Forelimb muscle (tissue), 1 donor: ENCODE results near the gene ATRNL1. TPM values are rescaled to one million over a fixed set of nuclear protein-coding genes. Genes with fewer than 3 reads are reported as not detected.
"Not testable (repeated sequence)": the region's sequence is repeated elsewhere in the genome, so short reads cannot be mapped to it uniquely, and the experiment has no call there.

ENCODE experiments used
- DNase-seq: peaks from one replicate; pipeline ENCODE4 v3.0.0-alpha.2; 2013; ENCODE audit warnings: low read depth
- polyA plus RNA-seq: library from polyadenylated mRNA; unstranded; fragments of 120-200 nt; gene quantifications from one replicate; pipeline ENCODE4 v1.2.1, GENCODE V29; 2013; ENCODE audit not compliant: insufficient read length

Gene ATRNL1
- polyA plus RNA-seq, 1 donor: 0.71 TPM

GRCh38 chr10:115207276-115207675, 114.1 kb downstream of the ATRNL1 start:
- not testable (repeated sequence) for DNase-seq

DNA sequence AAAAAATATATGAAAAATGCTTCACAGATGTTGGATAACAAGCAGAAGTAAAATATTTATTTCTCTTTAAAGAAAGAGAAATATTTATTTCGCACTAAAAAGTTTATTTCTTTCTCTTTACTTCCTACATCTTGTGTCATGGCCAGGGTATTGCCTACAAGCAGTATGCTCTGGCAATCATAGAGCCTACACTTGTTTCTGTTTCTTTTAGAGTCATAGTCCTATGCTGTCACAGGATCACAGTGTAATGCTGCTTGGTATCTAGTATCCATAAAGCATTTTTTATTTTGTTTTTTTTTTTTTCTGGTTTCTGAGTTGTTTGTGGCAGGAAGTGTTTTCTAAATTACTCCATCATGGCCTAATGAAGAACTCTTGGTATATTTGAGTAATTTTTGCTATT, 116.0 kb downstream of the ATRNL1 start:
- DNase-seq: no peak

DNA sequence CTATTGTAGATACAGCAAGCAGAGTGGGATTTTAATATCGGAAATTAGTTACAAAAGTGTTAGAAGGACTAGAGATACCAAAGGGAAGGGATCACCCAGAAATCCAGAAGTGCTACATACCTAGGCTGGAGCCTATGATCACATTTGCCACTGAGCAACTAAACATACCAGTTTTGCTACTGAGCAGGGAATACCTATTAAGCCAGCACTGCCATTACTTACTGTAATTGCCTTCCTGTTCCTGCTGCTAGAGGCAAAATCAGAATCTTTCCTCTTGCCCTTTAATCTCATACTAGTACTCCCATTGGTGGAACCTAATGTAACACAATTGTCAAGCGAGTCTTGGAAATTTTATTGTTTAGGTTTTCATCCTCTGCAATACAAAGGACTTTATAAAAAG, 121.7 kb downstream of the ATRNL1 start:
- DNase-seq: no peak

DNA sequence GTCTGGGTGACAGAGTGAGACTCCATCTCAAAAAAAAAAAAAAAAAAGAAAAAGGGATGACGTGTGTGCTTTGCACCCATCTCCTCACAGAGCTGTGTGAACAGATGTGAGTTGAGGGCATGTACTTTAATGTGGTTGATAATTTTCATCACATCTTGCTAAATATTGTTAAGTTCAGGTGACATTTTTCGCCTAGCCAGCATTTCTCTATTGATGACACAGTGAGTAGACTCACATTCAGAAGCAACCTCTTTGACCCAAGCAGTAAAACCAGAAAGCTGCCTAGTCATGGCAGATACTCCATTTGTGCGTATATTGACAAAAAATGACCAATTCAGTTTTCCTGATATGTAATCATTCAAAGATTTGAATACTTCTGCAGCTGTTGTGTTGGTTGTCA, 126.0 kb downstream of the ATRNL1 start:
- DNase-seq: no peak

GRCh38 chr10:115222039-115222438, 128.9 kb downstream of the ATRNL1 start:
- no peak for DNase-seq

- no peak for DNase-seq
Measured at GRCh38 chr10:115239761-115240160, 146.6 kb downstream of the ATRNL1 start.

DNA sequence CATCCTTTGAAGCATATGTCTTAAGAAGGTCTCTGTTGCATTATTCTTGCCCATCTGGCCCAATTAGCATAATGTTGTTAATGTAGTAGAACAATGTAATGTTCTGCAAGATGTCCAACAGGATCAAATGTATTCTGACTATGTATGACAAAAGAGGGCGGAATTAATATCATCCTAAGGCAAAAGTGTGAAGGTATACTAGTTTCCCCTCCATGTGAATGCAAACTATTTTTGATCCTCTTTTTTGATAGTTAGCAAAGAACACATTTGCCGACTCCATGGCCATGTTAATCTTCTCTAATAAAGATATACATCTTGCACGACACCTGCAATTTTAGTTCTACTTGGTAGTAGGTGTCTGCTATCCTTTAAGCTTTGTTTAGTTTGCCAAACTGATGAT, 157.6 kb downstream of the ATRNL1 start:
- DNase-seq: no peak

GRCh38 chr10:115253765-115254164, 160.6 kb downstream of the ATRNL1 start:
- not testable (repeated sequence) for DNase-seq

DNA sequence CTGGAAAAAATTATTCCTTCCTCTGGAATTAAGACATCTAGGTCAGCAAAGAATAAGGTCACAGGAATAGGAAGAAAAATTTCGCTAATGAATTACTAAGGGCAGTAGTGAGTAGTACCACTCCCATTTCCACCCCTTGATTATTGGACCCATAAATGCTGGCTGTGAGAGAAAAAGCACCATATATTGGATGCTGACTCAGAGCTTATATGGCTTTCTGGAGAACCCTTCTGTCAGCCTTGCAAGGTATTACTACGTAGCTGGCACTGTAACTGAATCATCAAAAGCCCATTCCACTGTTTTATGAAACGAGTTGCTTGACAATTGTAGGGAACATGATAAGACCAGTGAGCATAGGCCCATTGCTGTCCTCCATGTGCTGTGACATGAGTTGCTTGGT, 179.3 kb downstream of the ATRNL1 start:
- DNase-seq: no peak

DNA sequence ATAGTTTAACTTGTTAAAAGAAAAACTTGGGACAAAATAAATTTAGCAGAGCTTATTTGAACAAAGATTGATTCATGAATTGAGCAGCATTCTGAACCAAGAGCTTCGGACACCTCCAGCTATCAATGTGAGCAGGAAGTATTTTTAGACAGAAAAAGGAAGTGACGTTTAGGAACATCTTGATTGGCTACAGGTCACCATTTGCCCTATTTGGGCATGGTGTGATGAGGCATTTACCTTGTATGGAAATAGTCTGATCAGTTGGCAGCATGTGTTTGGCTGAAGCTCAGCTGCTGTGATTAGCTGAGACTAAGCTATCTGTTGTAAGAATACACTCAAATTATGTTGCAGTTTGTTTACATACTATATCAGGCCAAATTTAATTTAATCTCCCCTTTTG, 185.1 kb downstream of the ATRNL1 start:
- no peak for DNase-seq

GRCh38 chr10:115295213-115295805, 202.1 kb downstream of the ATRNL1 start:
- DNase-seq: no peak

GRCh38 chr10:115300080-115300479, 206.9 kb downstream of the ATRNL1 start:
- DNase-seq: no peak

- not testable (repeated sequence) for DNase-seq
Measured at GRCh38 chr10:115319669-115320068, 226.5 kb downstream of the ATRNL1 start.

DNA sequence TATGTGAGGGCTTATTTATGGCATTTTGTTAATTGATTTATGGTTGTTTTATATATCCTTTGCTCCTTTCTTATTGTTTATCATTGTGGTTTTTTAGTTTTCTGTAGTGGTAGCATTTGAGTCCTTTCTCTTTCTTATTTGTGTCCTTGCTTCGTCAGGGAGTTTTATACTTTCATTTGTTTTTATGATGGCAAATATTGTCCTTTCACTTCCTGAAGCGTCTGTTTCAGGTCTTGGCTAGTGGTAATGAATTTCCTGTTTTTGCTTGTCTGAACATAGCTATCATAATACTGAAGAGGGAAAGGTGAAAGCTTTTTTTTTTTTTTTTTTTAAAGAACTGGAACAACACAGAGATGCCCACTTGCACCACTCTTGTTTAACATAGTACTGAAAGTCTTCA, 228.2 kb downstream of the ATRNL1 start:
- DNase-seq: no peak

DNA sequence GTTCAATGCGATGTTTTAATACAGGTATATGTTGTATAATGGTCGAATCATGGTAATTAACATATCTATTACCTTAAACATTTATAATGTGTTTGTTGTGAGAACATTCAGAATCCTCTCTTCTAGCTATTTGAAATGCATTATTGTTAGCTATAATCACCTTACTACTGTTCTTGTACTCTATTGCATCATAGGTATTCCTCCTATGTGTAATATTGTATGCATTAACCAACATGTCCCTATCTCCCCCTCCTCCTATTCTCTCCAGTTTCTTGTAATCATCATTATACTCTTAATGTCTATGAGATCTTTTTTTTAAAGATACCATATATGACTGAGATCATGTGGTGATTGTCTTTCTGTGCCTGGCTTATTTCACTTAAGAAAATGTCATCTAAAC, 235.2 kb downstream of the ATRNL1 start:
- no peak for DNase-seq

DNA sequence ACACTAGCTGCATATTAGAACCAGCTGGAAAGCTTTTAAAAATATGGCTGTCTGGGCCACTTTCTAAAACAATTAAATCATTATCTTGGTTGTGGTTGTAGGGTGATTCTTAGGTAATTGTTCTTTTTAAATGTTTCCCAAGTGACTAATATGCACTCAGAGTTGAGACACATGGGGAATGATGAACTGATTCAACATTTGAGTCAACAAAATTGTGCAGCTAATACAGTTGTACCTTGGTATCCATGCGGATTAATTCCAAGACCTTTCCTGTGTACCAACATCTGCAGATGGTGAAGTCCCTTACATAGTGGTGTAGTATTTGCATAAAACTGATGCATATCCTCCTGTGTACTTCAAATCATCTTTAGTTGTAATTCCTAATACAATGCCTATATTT, 242.2 kb downstream of the ATRNL1 start:
- no peak for DNase-seq

- peak; percentile 24 for DNase-seq
Measured at GRCh38 chr10:115355162-115355760, 262.1 kb downstream of the ATRNL1 start.

DNA sequence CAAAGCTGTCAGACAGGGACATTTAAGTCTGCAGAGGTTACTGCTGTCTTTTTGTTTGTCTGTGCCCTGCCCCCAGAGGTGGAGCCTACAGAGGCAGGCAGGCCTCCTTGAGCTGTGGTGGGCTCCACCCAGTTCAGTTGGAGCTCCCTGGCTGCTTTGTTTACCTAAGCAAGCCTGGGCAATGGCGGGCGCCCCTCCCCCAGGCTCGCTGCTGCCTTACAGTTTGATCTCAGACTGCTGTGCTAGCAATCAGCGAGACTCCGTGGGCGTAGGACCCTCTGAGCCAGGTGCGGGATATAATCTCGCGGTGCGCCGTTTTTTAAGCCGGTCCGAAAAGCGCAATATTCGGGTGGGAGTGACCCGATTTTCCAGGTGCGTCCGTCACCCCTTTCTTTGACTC, 274.8 kb downstream of the ATRNL1 start:
- not testable (repeated sequence) for DNase-seq

DNA sequence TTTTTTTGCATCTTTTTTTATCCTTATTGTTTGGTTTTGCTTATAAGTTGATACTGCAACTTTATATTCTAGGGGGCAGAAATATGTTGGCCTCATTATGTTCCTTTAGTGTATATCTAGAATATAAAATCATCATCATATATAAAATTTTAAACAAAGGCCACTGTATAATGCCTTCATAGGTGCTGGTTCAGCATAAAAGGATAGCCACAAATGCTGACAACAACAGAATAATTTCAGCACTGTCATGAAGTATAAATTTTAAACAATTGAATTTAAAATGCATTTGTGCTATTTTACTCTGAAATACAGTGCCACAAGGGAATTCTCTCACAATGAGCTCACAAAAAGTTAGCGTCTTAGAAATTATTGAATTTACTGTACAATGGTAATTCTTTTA, 285.9 kb downstream of the ATRNL1 start:
- no peak for DNase-seq

DNA sequence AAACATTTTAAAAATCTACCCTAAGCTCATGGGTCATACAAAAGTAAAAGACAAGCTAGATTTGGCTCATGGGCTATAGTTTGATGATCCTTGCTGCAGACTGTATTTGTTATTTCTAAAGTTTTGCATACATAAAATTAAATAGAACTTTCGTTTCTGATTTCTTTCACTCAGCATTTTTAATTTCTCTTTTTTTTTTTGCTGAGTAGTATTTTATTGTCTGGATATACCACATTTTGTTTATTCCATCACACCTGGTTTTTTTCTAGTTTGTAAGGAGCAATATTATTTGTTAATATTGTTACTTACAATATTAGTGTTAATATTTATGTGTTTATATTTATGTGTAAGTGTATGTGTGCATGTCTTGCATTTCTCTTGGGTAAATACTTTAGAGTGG, 291.5 kb downstream of the ATRNL1 start:
- no peak for DNase-seq

DNA sequence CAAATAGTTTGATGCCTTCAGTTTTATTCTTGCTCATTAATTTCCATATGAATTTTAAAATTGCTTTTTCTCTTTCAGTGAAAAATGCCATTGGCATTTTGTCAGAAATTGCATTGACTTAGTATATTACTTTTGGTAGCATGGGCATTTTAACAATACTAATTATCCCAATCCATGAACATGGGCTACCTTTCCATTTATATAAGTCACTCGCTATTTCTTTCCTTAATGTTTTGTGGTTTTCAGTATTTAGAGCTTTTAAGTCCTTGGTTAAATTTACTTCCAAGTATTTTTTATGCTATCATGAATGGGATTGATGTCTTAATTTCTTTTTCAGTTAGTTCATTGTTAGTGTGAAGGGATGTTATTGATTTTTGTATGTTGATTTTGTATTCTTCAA, 297.4 kb downstream of the ATRNL1 start:
- DNase-seq: no peak

DNA sequence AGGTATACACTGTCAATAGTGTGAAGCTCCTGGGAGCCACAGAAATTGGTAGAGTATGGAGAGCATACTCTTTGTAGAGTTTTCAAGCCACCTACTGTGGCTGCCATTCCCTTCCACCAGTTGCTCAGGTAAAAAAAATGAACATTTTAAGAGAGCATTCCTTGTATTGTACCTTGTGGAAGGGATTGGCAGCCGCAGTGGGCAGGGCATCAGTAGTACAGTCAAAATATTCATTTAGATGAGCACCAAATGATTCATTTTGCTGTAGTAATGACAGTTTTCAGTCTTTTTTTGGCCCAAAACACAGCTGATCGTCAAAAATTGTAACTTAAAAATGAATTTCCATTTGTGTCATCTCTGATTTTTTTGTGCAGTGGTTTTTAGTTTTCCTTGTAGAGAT, 304.9 kb downstream of the ATRNL1 start:
- no peak for DNase-seq

GRCh38 chr10:115402699-115403098, 309.5 kb downstream of the ATRNL1 start:
- DNase-seq: peak; percentile 2

DNA sequence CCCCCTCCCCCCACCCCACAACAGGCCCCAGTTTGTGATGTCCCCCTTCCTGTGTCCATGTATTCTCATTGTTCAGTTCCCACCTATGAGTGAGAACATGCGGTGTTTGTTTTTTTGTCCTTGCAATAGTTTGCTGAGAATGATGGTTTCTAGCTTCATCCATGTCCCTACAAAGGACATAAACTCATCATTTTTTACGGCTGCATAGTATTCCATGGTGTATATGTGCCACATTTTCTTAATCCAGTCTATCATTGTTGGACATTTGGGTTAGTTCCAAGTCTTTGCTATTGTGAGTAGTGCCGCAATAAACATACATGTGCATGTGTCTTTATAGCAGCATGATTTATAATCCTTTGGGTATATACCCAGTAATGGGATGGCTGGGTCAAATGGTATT, 312.7 kb downstream of the ATRNL1 start:
- DNase-seq: not testable (repeated sequence)
